GM12864 (cell line): Measurements from ENCODE around the gene PLAGL2.

Experiments
- DNase-seq: peaks from one replicate; pipeline ENCODE4 v3.0.0-alpha.2; 2011; ENCODE audit warnings: low read depth
- H3K4me3 ChIP-seq: 2 replicates; pipeline ENCODE4 v1.5.1; 2011; ENCODE audit warnings: mild to moderate bottlenecking, low read depth, low read length, control low read depth
- CTCF ChIP-seq: IDR thresholded peaks from 2 replicates; pipeline ENCODE4 v1.5.1; 2011; ENCODE audit warnings: low read depth, mild to moderate bottlenecking, moderate library complexity, low read length, control low read depth, inconsistent platforms; ENCODE audit errors: missing control alignments

The PLAGL2 gene

GRCh38 chr20:32162351-32162750 lies 45.2 kb downstream of the PLAGL2 start:
- no peak overlapping the region for H3K4me3 ChIP-seq
- no peak for TF ChIP-seq CTCF
- DNase-seq = no peak

GRCh38 chr20:32160341-32160740 lies 47.2 kb downstream of the PLAGL2 start:
- no peak for DNase-seq
- no peak for TF ChIP-seq CTCF
- no peak overlapping the region for H3K4me3 ChIP-seq

GRCh38 chr20:32159766-32160221 lies 47.7 kb downstream of the PLAGL2 start:
- no peak for DNase-seq
- no peak overlapping the region for H3K4me3 ChIP-seq
- no peak for TF ChIP-seq CTCF

GRCh38 chr20:32158943-32159660 lies 48.4 kb downstream of the PLAGL2 start:
- no peak overlapping the region for H3K4me3 ChIP-seq
- no peak for DNase-seq
- TF ChIP-seq CTCF = no peak

- DNase-seq = no peak
- no peak for TF ChIP-seq CTCF
- no peak overlapping the region for H3K4me3 ChIP-seq
Observed at GRCh38 chr20:32158351-32158750, 49.2 kb downstream of the PLAGL2 start.

- no peak overlapping the region for H3K4me3 ChIP-seq
- TF ChIP-seq CTCF = no peak
- no peak for DNase-seq
Observed at GRCh38 chr20:32157611-32158010, 49.9 kb downstream of the PLAGL2 start.
